WTC11 (cell line): ENCODE data around the gene RNF11.

Source experiments
- ATF1 ChIP-seq: sonication (generic); formaldehyde crosslinking; IDR thresholded peaks from 2 replicates; pipeline ENCODE4 v1.8.1; 2023; ENCODE audit warnings: mild to moderate bottlenecking, moderate library complexity, missing genetic modification reagents
- MXD4 ChIP-seq: fragments of 250-450 bp; sonication (Bioruptor Pico); IDR thresholded peaks from 2 replicates; pipeline ENCODE4 v1.8.0; 2021; ENCODE audit warnings: mild to moderate bottlenecking, moderate library complexity, borderline replicate concordance
- NR1H2 ChIP-seq: sonication (generic); formaldehyde crosslinking; IDR thresholded peaks from 2 replicates; pipeline ENCODE4 v1.9.0; 2021; ENCODE audit warnings: mild to moderate bottlenecking, moderate library complexity, missing genetic modification reagents
- ZNF512 ChIP-seq: sonication (generic); formaldehyde crosslinking; IDR thresholded peaks from 2 replicates; pipeline ENCODE4 v1.8.1; 2022; ENCODE audit warnings: missing genetic modification reagents, borderline replicate concordance
- TF ChIP-seq, protein P1 (sequence below): fragments of 200-600 bp; IDR thresholded peaks from 2 replicates; pipeline ENCODE4 v1.8.0; 2022; ENCODE audit warnings: antibody characterized with exemption
- TF ChIP-seq, protein P2 (sequence below): sonication (generic); formaldehyde crosslinking; IDR thresholded peaks from 2 replicates; pipeline ENCODE4 v1.8.0; 2022; ENCODE audit warnings: mild to moderate bottlenecking, missing genetic modification reagents

GRCh38 chr1:51294566-51295184 is 58.6 kb downstream of the RNF11 start:
- TF ChIP-seq, protein P1, sequence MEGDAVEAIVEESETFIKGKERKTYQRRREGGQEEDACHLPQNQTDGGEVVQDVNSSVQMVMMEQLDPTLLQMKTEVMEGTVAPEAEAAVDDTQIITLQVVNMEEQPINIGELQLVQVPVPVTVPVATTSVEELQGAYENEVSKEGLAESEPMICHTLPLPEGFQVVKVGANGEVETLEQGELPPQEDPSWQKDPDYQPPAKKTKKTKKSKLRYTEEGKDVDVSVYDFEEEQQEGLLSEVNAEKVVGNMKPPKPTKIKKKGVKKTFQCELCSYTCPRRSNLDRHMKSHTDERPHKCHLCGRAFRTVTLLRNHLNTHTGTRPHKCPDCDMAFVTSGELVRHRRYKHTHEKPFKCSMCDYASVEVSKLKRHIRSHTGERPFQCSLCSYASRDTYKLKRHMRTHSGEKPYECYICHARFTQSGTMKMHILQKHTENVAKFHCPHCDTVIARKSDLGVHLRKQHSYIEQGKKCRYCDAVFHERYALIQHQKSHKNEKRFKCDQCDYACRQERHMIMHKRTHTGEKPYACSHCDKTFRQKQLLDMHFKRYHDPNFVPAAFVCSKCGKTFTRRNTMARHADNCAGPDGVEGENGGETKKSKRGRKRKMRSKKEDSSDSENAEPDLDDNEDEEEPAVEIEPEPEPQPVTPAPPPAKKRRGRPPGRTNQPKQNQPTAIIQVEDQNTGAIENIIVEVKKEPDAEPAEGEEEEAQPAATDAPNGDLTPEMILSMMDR: no peak
- TF ChIP-seq MXD4: no peak
- TF ChIP-seq, protein P2, sequence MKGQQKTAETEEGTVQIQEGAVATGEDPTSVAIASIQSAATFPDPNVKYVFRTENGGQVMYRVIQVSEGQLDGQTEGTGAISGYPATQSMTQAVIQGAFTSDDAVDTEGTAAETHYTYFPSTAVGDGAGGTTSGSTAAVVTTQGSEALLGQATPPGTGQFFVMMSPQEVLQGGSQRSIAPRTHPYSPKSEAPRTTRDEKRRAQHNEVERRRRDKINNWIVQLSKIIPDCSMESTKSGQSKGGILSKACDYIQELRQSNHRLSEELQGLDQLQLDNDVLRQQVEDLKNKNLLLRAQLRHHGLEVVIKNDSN (CRISPR knock-in tag): no peak
- no peak for TF ChIP-seq NR1H2 (CRISPR knock-in tag)
- TF ChIP-seq ZNF512 (CRISPR knock-in tag): no peak
- TF ChIP-seq ATF1 (CRISPR knock-in tag): no peak
